Measurements from ENCODE around the gene ZBTB12.

DNA sequence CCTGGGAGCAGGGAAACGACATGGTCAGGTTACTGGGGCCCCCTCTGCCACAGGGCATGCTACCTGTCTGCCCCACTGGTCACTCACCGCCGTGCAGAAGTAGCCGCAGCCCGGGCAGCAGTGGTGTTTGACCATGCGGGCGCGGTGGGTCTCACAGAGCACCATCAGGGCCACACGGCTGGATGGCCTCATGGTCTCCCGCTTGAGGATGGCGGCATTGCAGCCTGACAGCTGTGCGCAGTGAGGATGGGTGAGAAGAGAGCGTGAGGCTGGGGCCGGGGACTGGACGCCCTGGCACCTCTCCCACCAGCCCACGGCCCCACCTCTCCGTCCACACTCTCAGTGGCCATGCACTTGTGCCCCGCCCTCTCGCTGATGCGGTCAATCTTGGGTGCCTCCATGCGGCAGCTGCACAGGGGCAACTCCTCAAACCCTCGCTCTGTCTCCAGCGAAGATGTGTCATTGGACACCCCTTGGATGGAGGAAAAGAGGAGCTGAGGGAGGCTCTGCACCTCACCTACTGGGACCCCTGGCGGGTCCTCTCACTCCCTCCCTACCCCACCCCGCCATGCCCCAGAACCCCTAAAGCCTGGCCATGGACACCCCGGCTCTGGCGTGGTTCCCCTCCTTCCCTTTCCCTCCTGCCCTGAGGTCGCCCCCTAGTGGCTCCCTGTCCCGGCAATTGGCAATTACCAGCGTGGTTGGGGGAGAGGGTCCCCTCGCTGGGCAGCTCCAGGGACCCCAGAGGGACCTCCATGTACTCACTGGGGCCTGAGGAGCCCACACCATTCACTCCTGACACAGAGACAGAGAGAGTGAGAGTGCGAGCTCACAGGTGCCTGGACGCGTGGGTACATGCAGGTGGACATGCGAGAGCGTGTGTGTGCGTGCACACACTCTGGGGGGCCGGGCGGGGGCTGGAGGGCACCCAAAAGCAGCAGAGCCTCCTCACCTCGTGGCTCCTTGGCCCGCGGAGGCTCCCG lies 13.3 kb downstream of the ZBTB12 start:
- TF ChIP-seq, protein P1, sequence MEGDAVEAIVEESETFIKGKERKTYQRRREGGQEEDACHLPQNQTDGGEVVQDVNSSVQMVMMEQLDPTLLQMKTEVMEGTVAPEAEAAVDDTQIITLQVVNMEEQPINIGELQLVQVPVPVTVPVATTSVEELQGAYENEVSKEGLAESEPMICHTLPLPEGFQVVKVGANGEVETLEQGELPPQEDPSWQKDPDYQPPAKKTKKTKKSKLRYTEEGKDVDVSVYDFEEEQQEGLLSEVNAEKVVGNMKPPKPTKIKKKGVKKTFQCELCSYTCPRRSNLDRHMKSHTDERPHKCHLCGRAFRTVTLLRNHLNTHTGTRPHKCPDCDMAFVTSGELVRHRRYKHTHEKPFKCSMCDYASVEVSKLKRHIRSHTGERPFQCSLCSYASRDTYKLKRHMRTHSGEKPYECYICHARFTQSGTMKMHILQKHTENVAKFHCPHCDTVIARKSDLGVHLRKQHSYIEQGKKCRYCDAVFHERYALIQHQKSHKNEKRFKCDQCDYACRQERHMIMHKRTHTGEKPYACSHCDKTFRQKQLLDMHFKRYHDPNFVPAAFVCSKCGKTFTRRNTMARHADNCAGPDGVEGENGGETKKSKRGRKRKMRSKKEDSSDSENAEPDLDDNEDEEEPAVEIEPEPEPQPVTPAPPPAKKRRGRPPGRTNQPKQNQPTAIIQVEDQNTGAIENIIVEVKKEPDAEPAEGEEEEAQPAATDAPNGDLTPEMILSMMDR (IDR thresholded peaks at IDR 0.05): peak; percentile 58 to 69 (median 62)
- TF ChIP-seq POLR2A (IDR thresholded peaks at IDR 0.05): no peak

Measured in prostate gland (tissue), 2 donors.